IMR-90 (cell line): ENCODE results near the gene F10. TPM values are rescaled to one million over a fixed set of nuclear protein-coding genes. Genes with fewer than 3 reads are reported as not detected.

ENCODE experiments used
- ATAC-seq: fragments of 200-7000 bp; cut with Tn5 transposase; 2 replicates; pipeline ENCODE4 v1.9.1; 2020; ENCODE audit warnings: low read depth, mild to moderate bottlenecking, moderate library complexity
- BruUV-seq: library from RNA; stranded (reverse); fragments of 400-500 nt; replicated peaks from 2 replicates; lab custom pipeline; 2021; lab: Mats Ljungman, UMichigan
- CTCF ChIA-PET: fragments of 300-600 bp; formaldehyde crosslinking; extraction: SDS; loops from one replicate; lab custom pipeline; 2021; ENCODE audit warnings: antibody characterized with exemption; lab: Yijun Ruan, JAX
- POLR2A ChIA-PET: fragments of 300-600 bp; sonication (Branson Sonifier 250); formaldehyde crosslinking; loops from one replicate; lab custom pipeline; 2022; ENCODE audit warnings: antibody characterized with exemption; ENCODE audit not compliant: unreplicated experiment; lab: Charles Lee
- DNase-seq: peaks from one replicate; pipeline ENCODE4 v3.0.0; 2013
- H2AFZ ChIP-seq: replicated peaks from 2 replicates; pipeline ENCODE3; 2013; ENCODE audit warnings: low read length, mild to moderate bottlenecking; ENCODE audit not compliant: poor library complexity
- H2AK5ac ChIP-seq: 2 replicates; pipeline ENCODE4 v1.6.1; 2013; ENCODE audit warnings: low read depth, low read length, inconsistent platforms
- H2AK9ac ChIP-seq: replicated peaks from 2 replicates; pipeline ENCODE3; 2013; ENCODE audit warnings: mild to moderate bottlenecking, low read depth, low read length, moderate library complexity; ENCODE audit not compliant: poor library complexity
- H2BK120ac ChIP-seq: 2 replicates; pipeline ENCODE4 v1.6.1; 2013; ENCODE audit warnings: low read depth, low read length, inconsistent platforms
- H2BK15ac ChIP-seq: 3 replicates; pipeline ENCODE4 v1.6.1; 2013; ENCODE audit warnings: low read depth, low read length, inconsistent platforms
- H2BK20ac ChIP-seq: 2 replicates; pipeline ENCODE4 v1.6.1; 2013; ENCODE audit warnings: low read depth, mild to moderate bottlenecking, inconsistent platforms, low read length, moderate library complexity
- H2BK5ac ChIP-seq: 2 replicates; pipeline ENCODE4 v1.6.1; 2013; ENCODE audit warnings: mild to moderate bottlenecking, low read depth, low read length, inconsistent platforms; ENCODE audit not compliant: poor library complexity, severe bottlenecking
- H3K14ac ChIP-seq: replicated peaks from 2 replicates; pipeline ENCODE4 v1.6.1; 2013; ENCODE audit warnings: low read depth, low read length, inconsistent platforms
- H3K18ac ChIP-seq: 2 replicates; pipeline ENCODE4 v1.6.1; 2013; ENCODE audit warnings: low read depth, low read length, control low read depth
- H3K23ac ChIP-seq: 2 replicates; pipeline ENCODE4 v1.6.1; 2013; ENCODE audit warnings: low read depth, low read length, inconsistent platforms
- H3K27ac ChIP-seq: 2 replicates; pipeline ENCODE4 v1.5.1; 2013; ENCODE audit warnings: mild to moderate bottlenecking, control low read depth, low read length; ENCODE audit not compliant: insufficient read depth
- H3K27me3 ChIP-seq: 2 replicates; pipeline ENCODE4 v1.6.1; 2013; ENCODE audit warnings: low read length; ENCODE audit not compliant: control insufficient read depth, insufficient read depth
- H3K36me3 ChIP-seq: 2 replicates; pipeline ENCODE4 v1.6.1; 2013; ENCODE audit warnings: low read length, mixed read lengths; ENCODE audit not compliant: control insufficient read depth, insufficient read depth
- H3K4ac ChIP-seq: 2 replicates; pipeline ENCODE4 v1.6.1; 2013; ENCODE audit warnings: low read depth, low read length, inconsistent platforms
- H3K4me1 ChIP-seq: 2 replicates; pipeline ENCODE4 v1.6.1; 2013; ENCODE audit warnings: low read length, mixed read lengths; ENCODE audit not compliant: control insufficient read depth, insufficient read depth
- H3K4me2 ChIP-seq: 2 replicates; pipeline ENCODE4 v1.6.1; 2013; ENCODE audit warnings: low read depth, mild to moderate bottlenecking, control low read depth, low read length, moderate library complexity
- H3K4me3 ChIP-seq: 2 replicates; pipeline ENCODE4 v1.5.1; 2013; ENCODE audit warnings: low read depth, mild to moderate bottlenecking, control low read depth, low read length, moderate library complexity; ENCODE audit not compliant: insufficient read depth
- H3K56ac ChIP-seq: 2 replicates; pipeline ENCODE4 v1.6.1; 2013; ENCODE audit warnings: low read length, inconsistent platforms; ENCODE audit not compliant: insufficient read depth; ENCODE audit errors: extremely low read depth
- H3K79me1 ChIP-seq, 2 experiments: 2 replicates each; pipeline ENCODE4 v1.6.1; 2013; ENCODE audit warnings: low read length in 2 of 2, inconsistent platforms in 1 of 2, low read depth in 1 of 2
- H3K9ac ChIP-seq: 2 replicates; pipeline ENCODE4 v1.6.1; 2013; ENCODE audit warnings: low read depth, low read length, control low read depth
- H3K9me1 ChIP-seq: 2 replicates; pipeline ENCODE4 v1.6.1; 2013; ENCODE audit warnings: low read length, inconsistent platforms; ENCODE audit not compliant: insufficient read depth
- H3K9me3 ChIP-seq: 2 replicates; pipeline ENCODE4 v1.6.1; 2013; ENCODE audit warnings: low read length; ENCODE audit not compliant: control insufficient read depth, insufficient read depth
- H4K20me1 ChIP-seq: 2 replicates; pipeline ENCODE4 v1.6.1; 2013; ENCODE audit warnings: low read length, inconsistent platforms; ENCODE audit not compliant: insufficient read depth
- H4K5ac ChIP-seq: 2 replicates; pipeline ENCODE4 v1.6.1; 2013; ENCODE audit warnings: mild to moderate bottlenecking, low read depth, low read length, control low read depth
- H4K8ac ChIP-seq, 2 experiments: 2 replicates each; pipeline ENCODE4 v1.6.1; 2013; ENCODE audit warnings: low read depth in 2 of 2, low read length in 2 of 2, control low read depth in 1 of 2, inconsistent platforms in 1 of 2
- H4K91ac ChIP-seq: 2 replicates; pipeline ENCODE4 v1.6.1; 2013; ENCODE audit warnings: low read depth, low read length, inconsistent platforms; ENCODE audit not compliant: insufficient read depth
- MXI1 ChIP-seq: IDR thresholded peaks from 2 replicates; pipeline ENCODE4 v1.6.1; 2012; ENCODE audit warnings: low read depth, mild to moderate bottlenecking, low read length, moderate library complexity, borderline replicate concordance
- WGBS, 2 experiments: methylation state at CpG; one replicate each; pipeline versions ENCODE4 v1.1.5 to v1.1.7; 2013; ENCODE audit warnings: missing lambda C conversion rate in 2 of 2; ENCODE audit not compliant: insufficient read length in 1 of 2; ENCODE audit errors: extremely low coverage in 2 of 2; 5-methylcytosine and 5-hydroxymethylcytosine counted together
- dilution Hi-C: fragments of 300-500 bp; cut with HindIII; formaldehyde crosslinking; loops from one replicate; pipeline ENCODE4 v1.14.3; 2018; ENCODE audit warnings: low sequenced_read_pairs; ENCODE audit not compliant: unreplicated experiment
- in situ Hi-C: fragments of 300-500 bp; cut with MboI; formaldehyde crosslinking; loops from 3 replicates; pipeline ENCODE4 v1.14.3; 2019; ENCODE audit warnings: low sequenced_read_pairs, inconsistent platforms, mixed read lengths
- intact Hi-C: fragments of 100-400 bp; cut with micrococcal nuclease; formaldehyde crosslinking; loops from 2 replicates; pipeline ENCODE4 v1.10.0; 2022
- polyA plus RNA-seq, 3 experiments: library from polyadenylated mRNA; depleted of rRNA; stranded (reverse); fragments of >200 nt; gene quantifications; 2 replicates each; pipeline ENCODE4 v1.2.3, GENCODE V29; 2012; ENCODE audit warnings: low replicate concordance in 1 of 3
- total RNA-seq: library from RNA; depleted of rRNA; stranded (reverse); fragments of >200 nt; gene quantifications from 2 replicates; pipeline ENCODE4 v1.2.3, GENCODE V29; 2012
- TF ChIP-seq, protein P1 (sequence below): fragments of 150-350 bp; IDR thresholded peaks from 2 replicates; pipeline ENCODE4 v1.6.1; 2017; ENCODE audit warnings: mild to moderate bottlenecking, antibody characterized with exemption, low read length, low read depth

Gene F10
- total and polyA plus RNA-seq, 2 of the 4 experiments (the other 2 are of a cell fraction), result 9.1 to 19.5 TPM

DNA sequence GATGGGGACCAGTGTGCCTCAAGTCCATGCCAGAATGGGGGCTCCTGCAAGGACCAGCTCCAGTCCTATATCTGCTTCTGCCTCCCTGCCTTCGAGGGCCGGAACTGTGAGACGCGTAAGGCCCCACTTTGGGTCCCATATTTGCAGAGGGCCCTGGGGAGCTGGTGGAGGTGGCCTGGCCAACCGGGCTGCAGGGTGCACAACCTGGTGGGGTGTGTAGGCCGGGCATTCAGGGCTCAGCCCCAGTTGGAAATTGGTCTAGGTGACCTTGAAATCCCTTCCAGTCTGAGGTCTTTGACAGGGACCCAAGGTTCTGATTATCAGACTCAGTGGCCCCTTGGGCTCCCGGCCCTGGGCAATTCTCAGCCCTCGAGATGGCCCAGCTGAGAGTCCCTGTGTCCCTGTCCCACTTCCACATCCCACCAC, 8.7 kb upstream of the F10 start:
- WGBS, 2 experiments, result no CpG with 5 or more reads among the region's 8 CpGs
- no TSS peak for BruUV-seq

More for the DNA sequence above, 8.7 kb upstream of the F10 start:
- no peak overlapping the region for H3K27ac ChIP-seq
- H3K23ac ChIP-seq, result no peak overlapping the region
- in situ Hi-C loops (no loop called here), intact Hi-C loops (no loop called here), dilution Hi-C loops (no loop called here)
- H3K56ac ChIP-seq, result no peak overlapping the region
- H2BK20ac ChIP-seq, result no peak overlapping the region
- no peaks in the 10 kb centered on the region for H3K79me1 ChIP-seq
- H2AK9ac ChIP-seq, result peak overlapping the region; percentile 28
- H3K9me1 ChIP-seq, result no peaks in the 10 kb centered on the region
- TF ChIP-seq MXI1, result no peak
- TF ChIP-seq, protein P1, sequence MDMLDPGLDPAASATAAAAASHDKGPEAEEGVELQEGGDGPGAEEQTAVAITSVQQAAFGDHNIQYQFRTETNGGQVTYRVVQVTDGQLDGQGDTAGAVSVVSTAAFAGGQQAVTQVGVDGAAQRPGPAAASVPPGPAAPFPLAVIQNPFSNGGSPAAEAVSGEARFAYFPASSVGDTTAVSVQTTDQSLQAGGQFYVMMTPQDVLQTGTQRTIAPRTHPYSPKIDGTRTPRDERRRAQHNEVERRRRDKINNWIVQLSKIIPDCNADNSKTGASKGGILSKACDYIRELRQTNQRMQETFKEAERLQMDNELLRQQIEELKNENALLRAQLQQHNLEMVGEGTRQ, result no peak
- H3K4ac ChIP-seq, result no peak overlapping the region
- CTCF ChIA-PET, result no interaction called here
- POLR2A ChIA-PET, result no interaction called here
- no peak overlapping the region for H4K5ac ChIP-seq
- no peak overlapping the region for H3K14ac ChIP-seq
- H3K18ac ChIP-seq, result no peak overlapping the region
- no peak overlapping the region for H3K4me2 ChIP-seq
- H3K9me3 ChIP-seq, result peaks cover 8% of the 10 kb centered on the region; the same call in 1 of the 2 replicates
- H2BK15ac ChIP-seq, result no peak overlapping the region
- no peak overlapping the region for H4K91ac ChIP-seq
- H4K8ac ChIP-seq, result no peak overlapping the region
- no peak overlapping the region for H2AK5ac ChIP-seq
- no peaks in the 10 kb centered on the region for H3K36me3 ChIP-seq
- ATAC-seq (no peak), DNase-seq (no peak)
- H2BK5ac ChIP-seq, result no peak overlapping the region
- no peak overlapping the region for H3K4me3 ChIP-seq
- no peak overlapping the region for H2AFZ ChIP-seq
- H2BK120ac ChIP-seq, result no peak overlapping the region
- no peak overlapping the region for H3K9ac ChIP-seq
- peaks cover 32% of the 10 kb centered on the region for H3K27me3 ChIP-seq
- H3K4me1 ChIP-seq, result peaks cover 5% of the 10 kb centered on the region; the same call in 1 of the 2 replicates
- no peaks in the 10 kb centered on the region for H4K20me1 ChIP-seq
